K562 (cell line): ENCODE results near the gene PRICKLE2. TPM values are rescaled to one million over a fixed set of nuclear protein-coding genes. Genes with fewer than 3 reads are reported as not detected.

Source experiments
- ATAC-seq: fragments of 200-7000 bp; cut with Tn5 transposase; 3 replicates; pipeline ENCODE4 v1.9.1; 2020; ENCODE audit warnings: moderate library complexity
- BruUV-seq: library from RNA; stranded (reverse); fragments of 400-500 nt; replicated peaks from 2 replicates; lab custom pipeline; 2021; lab: Mats Ljungman, UMichigan
- CTCF ChIA-PET: fragments of 300-600 bp; formaldehyde crosslinking; extraction: SDS; loops from one replicate; lab custom pipeline; 2021; ENCODE audit warnings: low intra/inter-chr PET ratio; lab: Yijun Ruan, JAX
- POLR2A ChIA-PET: fragments of 300-600, 350-650 bp; sonication (Branson Sonifier 250); formaldehyde crosslinking; extraction: SDS; loops from one replicate; lab custom pipeline; 2021; ENCODE audit warnings: antibody characterized with exemption, inconsistent platforms; lab: Yijun Ruan, JAX
- DNase-seq, 4 experiments: peaks; one replicate each; pipeline versions ENCODE4 v3.0.0 to v3.0.0-alpha.2; 2011 to 2018; ENCODE audit warnings: low spot score in 3 of 4, mixed read lengths in 3 of 4; ENCODE audit errors: extremely low read depth in 1 of 4
- FAIRE-seq: peaks from 2 replicates; lab custom pipeline; 2011; peaks lifted over from hg19 to GRCh38; lab: Jason Lieb, UNC
- H2AFZ ChIP-seq: 2 replicates; pipeline ENCODE4 v1.6.0; 2011; ENCODE audit warnings: low read depth, low read length, control low read depth, inconsistent platforms
- H3K27ac ChIP-seq: fragments of 200-600 bp; 3 replicates; pipeline ENCODE4 v1.8.0; 2011; ENCODE audit warnings: low read depth, mild to moderate bottlenecking, control low read depth, inconsistent platforms, low read length, moderate library complexity, mixed read lengths; ENCODE audit errors: extremely low read depth
- H3K27me3 ChIP-seq, 2 experiments: fragments of 300-600 bp in 1 of 2; 2 replicates in 1 of 2; 3 replicates in 1 of 2; pipeline versions ENCODE4 v1.6.0 to v1.8.0; 2011; ENCODE audit warnings: inconsistent platforms in 2 of 2, low read length in 2 of 2, mild to moderate bottlenecking in 1 of 2, mixed read lengths in 1 of 2, moderate library complexity in 1 of 2; ENCODE audit not compliant: control insufficient read depth in 2 of 2, insufficient read depth in 2 of 2
- H3K36me3 ChIP-seq: fragments of 300-600 bp; 3 replicates; pipeline ENCODE4 v1.8.0; 2011; ENCODE audit warnings: mild to moderate bottlenecking, low read length, inconsistent platforms; ENCODE audit not compliant: control insufficient read depth, insufficient read depth
- H3K4me1 ChIP-seq, 2 experiments: fragments of 200-600 bp in 1 of 2; replicated peaks in 1 of 2; 2 replicates in 1 of 2; 3 replicates in 1 of 2; pipeline versions ENCODE4 v1.5.1 to v1.8.0; 2011; ENCODE audit warnings: inconsistent platforms in 2 of 2, low read length in 2 of 2, mild to moderate bottlenecking in 1 of 2, mixed read lengths in 1 of 2, moderate library complexity in 1 of 2; ENCODE audit not compliant: control insufficient read depth in 2 of 2, insufficient read depth in 2 of 2
- H3K4me2 ChIP-seq: 2 replicates; pipeline ENCODE4 v1.6.1; 2011; ENCODE audit warnings: low read length, control low read depth, inconsistent platforms, mixed read lengths; ENCODE audit not compliant: insufficient read depth
- H3K4me3 ChIP-seq: fragments of 200-600 bp; sonication (generic), shearing (Covaris generic); 2 replicates; pipeline ENCODE4 v1.5.1; 2016; ENCODE audit warnings: control low read depth, inconsistent platforms
- H3K79me2 ChIP-seq: fragments of 200-600 bp; 3 replicates; pipeline ENCODE4 v1.8.0; 2011; ENCODE audit warnings: low read length, inconsistent platforms; ENCODE audit not compliant: control insufficient read depth, insufficient read depth
- H3K9ac ChIP-seq, 2 experiments: 2 replicates each; pipeline versions ENCODE4 v1.6.0 to v1.6.1; 2011; ENCODE audit warnings: low read depth in 2 of 2, low read length in 2 of 2, control low read depth in 1 of 2, inconsistent platforms in 1 of 2, mild to moderate bottlenecking in 1 of 2, mixed read lengths in 1 of 2; ENCODE audit not compliant: insufficient read depth in 1 of 2
- H3K9me1 ChIP-seq: one replicate; pipeline ENCODE4 v1.6.0; 2011; ENCODE audit warnings: inconsistent platforms, mild to moderate bottlenecking, low read length, moderate library complexity; ENCODE audit not compliant: control insufficient read depth, insufficient read depth
- H3K9me3 ChIP-seq: replicated peaks from 2 replicates; pipeline ENCODE4 v1.5.1; 2011; ENCODE audit warnings: low read depth, low read length, inconsistent platforms; ENCODE audit not compliant: control insufficient read depth, insufficient read depth
- H4K20me1 ChIP-seq: replicated peaks from 2 replicates; pipeline ENCODE4 v1.6.1; 2011; ENCODE audit warnings: low read length, inconsistent platforms, mixed read lengths; ENCODE audit not compliant: control insufficient read depth, insufficient read depth
- LEF1 ChIP-seq: fragments of 450-650 bp; IDR thresholded peaks from 2 replicates; pipeline ENCODE4 v1.6.1; 2016; ENCODE audit warnings: mild to moderate bottlenecking
- MCM5 ChIP-seq: fragments of 450-650 bp; IDR thresholded peaks from 2 replicates; pipeline ENCODE4 v1.6.1; 2016; ENCODE audit warnings: low read depth
- SIN3A ChIP-seq, 2 experiments: fragments of 150-350 bp in 1 of 2; IDR thresholded peaks; 2 replicates each; pipeline ENCODE4 v1.6.1; 2011 to 2016; ENCODE audit warnings: borderline replicate concordance in 2 of 2, low read depth in 2 of 2, low read length in 2 of 2, mild to moderate bottlenecking in 2 of 2, moderate library complexity in 2 of 2; ENCODE audit not compliant: control insufficient read depth in 1 of 2
- TARDBP ChIP-seq: fragments of 450-650 bp; IDR thresholded peaks from 2 replicates; pipeline ENCODE4 v1.6.1; 2016
- YBX1 ChIP-seq: fragments of 450-650 bp; IDR thresholded peaks from 2 replicates; pipeline ENCODE4 v1.7.1; 2016; ENCODE audit warnings: mild to moderate bottlenecking
- WGBS: fragments of 100-300 bp; shearing (Covaris generic); methylation state at CpG from one replicate; pipeline ENCODE4 v1.1.6; 2016; ENCODE audit warnings: low coverage, mixed read lengths; ENCODE audit not compliant: insufficient coverage; ENCODE audit errors: missing lambda C conversion rate; 5-methylcytosine and 5-hydroxymethylcytosine counted together
- in situ Hi-C: fragments of 300-500 bp; cut with MboI; formaldehyde crosslinking; loops from 4 replicates; pipeline ENCODE4 v1.15.0; 2018; ENCODE audit warnings: inconsistent platforms, mixed read lengths
- intact Hi-C: fragments of 100-400 bp; cut with micrococcal nuclease; formaldehyde crosslinking; loops from 2 replicates; pipeline ENCODE4 v1.14.2; 2022
- polyA plus RNA-seq, 8 experiments: library from polyadenylated mRNA; depleted of rRNA in 4 of 8; stranded (reverse) in 5 of 8; unstranded in 3 of 8; fragments of >200 nt; fragmentation: Nextera tagmentation in 2 of 8; fragmentation: Illumina TruSeq in 1 of 8; extraction: Ambion mirVana in 2 of 8; extraction: Trizol in 1 of 8; gene quantifications; 2 replicates each; pipeline versions ENCODE4 v1.2.1 to v1.2.3, GENCODE V29; 2011 to 2014; ENCODE audit warnings: inconsistent platforms in 1 of 8, missing spikeins in 1 of 8
- total RNA-seq, 7 experiments: library from RNA; depleted of rRNA in 6 of 7; stranded (reverse); fragments of >200 nt in 6 of 7; fragmentation: Illumina TruSeq in 2 of 7; extraction: Trizol in 2 of 7; gene quantifications; 2 replicates each; pipeline versions ENCODE4 v1.2.1 to v1.2.3, GENCODE V29; 2011 to 2021; ENCODE audit warnings: low replicate concordance in 1 of 7
- TF ChIP-seq, protein P1 (sequence below), 3 experiments: fragments of 200-800 bp in 1 of 3; fragments of 250-450 bp in 1 of 3; fragments of 450-650 bp in 1 of 3; sonication (Bioruptor Pico) in 1 of 3; sonication (Bioruptor generic) in 1 of 3; formaldehyde crosslinking in 1 of 3; IDR thresholded peaks; 2 replicates each; pipeline versions ENCODE4 v1.6.1 to v1.8.0; 2016 to 2022; ENCODE audit warnings: mild to moderate bottlenecking in 2 of 3, missing genetic modification characterization in 2 of 3, missing compliant biosample characterization in 1 of 3, moderate library complexity in 1 of 3
- TF ChIP-seq, protein P2 (sequence below): fragments of 200-400 bp; formaldehyde crosslinking; IDR thresholded peaks from 2 replicates; pipeline ENCODE4 v1.6.1; 2017; ENCODE audit warnings: mild to moderate bottlenecking, low read depth, low read length, moderate library complexity
- TF ChIP-seq, protein P3 (sequence below): sonication (generic); IDR thresholded peaks from 2 replicates; pipeline ENCODE4 v1.6.1; 2016
- TF ChIP-seq, protein P4 (sequence below): fragments of 250-450 bp; sonication (Bioruptor Pico); IDR thresholded peaks from 2 replicates; pipeline ENCODE4 v1.4.0; 2020; ENCODE audit warnings: mild to moderate bottlenecking, moderate library complexity

The PRICKLE2 gene
- total and polyA plus RNA-seq, 9 of the 15 experiments (the other 6 are each of a cell fraction or from before 2014, with no cell fraction given): 0.07 to 0.09 TPM; not detected in 7

DNA sequence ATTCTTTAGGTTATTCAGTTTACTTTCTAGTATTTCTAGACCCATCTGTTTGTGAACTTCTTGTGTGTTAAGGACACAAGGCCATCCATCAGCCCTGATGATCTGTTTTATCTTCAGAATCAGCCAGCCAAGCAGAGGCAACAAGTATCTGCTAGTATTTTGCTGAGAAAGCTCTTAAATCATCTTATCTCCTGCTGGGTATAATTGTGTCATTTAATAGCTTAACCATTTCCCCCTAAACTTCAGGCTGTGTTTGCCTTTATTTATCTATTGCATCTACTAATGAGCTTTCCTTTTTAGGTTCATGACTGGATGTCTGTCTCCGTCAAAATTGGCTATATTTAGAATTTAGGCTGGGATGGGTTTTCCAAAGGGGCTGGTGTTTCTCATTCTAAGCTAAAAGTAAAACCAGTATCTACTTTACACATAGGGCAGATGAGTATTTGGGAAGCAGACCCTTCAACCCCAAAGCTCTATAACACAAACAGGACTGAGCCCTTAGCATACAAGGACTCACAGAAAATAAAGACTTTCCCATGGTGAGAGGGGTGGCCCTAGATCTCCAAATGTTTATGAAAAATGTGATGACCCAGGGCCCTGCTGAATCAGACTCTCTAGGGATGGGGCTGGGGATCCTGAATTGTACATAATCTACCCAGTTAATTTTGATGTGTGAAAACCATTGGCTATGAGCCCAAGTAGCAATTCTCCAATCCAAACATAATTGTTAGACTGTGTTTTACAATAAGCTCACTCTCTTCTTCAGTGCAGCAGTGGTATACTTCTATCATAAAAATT lies 136.7 kb downstream of the PRICKLE2 start:
- WGBS: 0% methylated on average over 1 of the region's 1 CpG
- H3K36me3 ChIP-seq: no peaks in the 10 kb centered on the region
- CTCF ChIA-PET: no interaction called here
- TF ChIP-seq YBX1: no peak
- TF ChIP-seq MCM5: no peak
- TF ChIP-seq TARDBP: no peak
- TF ChIP-seq, protein P1, sequence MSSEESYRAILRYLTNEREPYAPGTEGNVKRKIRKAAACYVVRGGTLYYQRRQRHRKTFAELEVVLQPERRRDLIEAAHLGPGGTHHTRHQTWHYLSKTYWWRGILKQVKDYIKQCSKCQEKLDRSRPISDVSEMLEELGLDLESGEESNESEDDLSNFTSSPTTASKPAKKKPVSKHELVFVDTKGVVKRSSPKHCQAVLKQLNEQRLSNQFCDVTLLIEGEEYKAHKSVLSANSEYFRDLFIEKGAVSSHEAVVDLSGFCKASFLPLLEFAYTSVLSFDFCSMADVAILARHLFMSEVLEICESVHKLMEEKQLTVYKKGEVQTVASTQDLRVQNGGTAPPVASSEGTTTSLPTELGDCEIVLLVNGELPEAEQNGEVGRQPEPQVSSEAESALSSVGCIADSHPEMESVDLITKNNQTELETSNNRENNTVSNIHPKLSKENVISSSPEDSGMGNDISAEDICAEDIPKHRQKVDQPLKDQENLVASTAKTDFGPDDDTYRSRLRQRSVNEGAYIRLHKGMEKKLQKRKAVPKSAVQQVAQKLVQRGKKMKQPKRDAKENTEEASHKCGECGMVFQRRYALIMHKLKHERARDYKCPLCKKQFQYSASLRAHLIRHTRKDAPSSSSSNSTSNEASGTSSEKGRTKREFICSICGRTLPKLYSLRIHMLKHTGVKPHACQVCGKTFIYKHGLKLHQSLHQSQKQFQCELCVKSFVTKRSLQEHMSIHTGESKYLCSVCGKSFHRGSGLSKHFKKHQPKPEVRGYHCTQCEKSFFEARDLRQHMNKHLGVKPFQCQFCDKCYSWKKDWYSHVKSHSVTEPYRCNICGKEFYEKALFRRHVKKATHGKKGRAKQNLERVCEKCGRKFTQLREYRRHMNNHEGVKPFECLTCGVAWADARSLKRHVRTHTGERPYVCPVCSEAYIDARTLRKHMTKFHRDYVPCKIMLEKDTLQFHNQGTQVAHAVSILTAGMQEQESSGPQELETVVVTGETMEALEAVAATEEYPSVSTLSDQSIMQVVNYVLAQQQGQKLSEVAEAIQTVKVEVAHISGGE (CRISPR knock-in tag; IDR thresholded peaks at IDR 0.05): no peak; a peak in 2 of 6 replicates
- TF ChIP-seq, protein P2, sequence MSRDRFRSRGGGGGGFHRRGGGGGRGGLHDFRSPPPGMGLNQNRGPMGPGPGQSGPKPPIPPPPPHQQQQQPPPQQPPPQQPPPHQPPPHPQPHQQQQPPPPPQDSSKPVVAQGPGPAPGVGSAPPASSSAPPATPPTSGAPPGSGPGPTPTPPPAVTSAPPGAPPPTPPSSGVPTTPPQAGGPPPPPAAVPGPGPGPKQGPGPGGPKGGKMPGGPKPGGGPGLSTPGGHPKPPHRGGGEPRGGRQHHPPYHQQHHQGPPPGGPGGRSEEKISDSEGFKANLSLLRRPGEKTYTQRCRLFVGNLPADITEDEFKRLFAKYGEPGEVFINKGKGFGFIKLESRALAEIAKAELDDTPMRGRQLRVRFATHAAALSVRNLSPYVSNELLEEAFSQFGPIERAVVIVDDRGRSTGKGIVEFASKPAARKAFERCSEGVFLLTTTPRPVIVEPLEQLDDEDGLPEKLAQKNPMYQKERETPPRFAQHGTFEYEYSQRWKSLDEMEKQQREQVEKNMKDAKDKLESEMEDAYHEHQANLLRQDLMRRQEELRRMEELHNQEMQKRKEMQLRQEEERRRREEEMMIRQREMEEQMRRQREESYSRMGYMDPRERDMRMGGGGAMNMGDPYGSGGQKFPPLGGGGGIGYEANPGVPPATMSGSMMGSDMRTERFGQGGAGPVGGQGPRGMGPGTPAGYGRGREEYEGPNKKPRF: no peak
- no peak for TF ChIP-seq LEF1
- TF ChIP-seq, protein P3, sequence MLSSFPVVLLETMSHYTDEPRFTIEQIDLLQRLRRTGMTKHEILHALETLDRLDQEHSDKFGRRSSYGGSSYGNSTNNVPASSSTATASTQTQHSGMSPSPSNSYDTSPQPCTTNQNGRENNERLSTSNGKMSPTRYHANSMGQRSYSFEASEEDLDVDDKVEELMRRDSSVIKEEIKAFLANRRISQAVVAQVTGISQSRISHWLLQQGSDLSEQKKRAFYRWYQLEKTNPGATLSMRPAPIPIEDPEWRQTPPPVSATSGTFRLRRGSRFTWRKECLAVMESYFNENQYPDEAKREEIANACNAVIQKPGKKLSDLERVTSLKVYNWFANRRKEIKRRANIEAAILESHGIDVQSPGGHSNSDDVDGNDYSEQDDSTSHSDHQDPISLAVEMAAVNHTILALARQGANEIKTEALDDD: no peak
- TF ChIP-seq SIN3A (IDR thresholded peaks at IDR 0.05; ENCODE audit: borderline replicate concordance in 2 of 2, control insufficient read depth in 1 of 2, low read depth in 2 of 2, low read length in 2 of 2): no peak
- TF ChIP-seq, protein P4, sequence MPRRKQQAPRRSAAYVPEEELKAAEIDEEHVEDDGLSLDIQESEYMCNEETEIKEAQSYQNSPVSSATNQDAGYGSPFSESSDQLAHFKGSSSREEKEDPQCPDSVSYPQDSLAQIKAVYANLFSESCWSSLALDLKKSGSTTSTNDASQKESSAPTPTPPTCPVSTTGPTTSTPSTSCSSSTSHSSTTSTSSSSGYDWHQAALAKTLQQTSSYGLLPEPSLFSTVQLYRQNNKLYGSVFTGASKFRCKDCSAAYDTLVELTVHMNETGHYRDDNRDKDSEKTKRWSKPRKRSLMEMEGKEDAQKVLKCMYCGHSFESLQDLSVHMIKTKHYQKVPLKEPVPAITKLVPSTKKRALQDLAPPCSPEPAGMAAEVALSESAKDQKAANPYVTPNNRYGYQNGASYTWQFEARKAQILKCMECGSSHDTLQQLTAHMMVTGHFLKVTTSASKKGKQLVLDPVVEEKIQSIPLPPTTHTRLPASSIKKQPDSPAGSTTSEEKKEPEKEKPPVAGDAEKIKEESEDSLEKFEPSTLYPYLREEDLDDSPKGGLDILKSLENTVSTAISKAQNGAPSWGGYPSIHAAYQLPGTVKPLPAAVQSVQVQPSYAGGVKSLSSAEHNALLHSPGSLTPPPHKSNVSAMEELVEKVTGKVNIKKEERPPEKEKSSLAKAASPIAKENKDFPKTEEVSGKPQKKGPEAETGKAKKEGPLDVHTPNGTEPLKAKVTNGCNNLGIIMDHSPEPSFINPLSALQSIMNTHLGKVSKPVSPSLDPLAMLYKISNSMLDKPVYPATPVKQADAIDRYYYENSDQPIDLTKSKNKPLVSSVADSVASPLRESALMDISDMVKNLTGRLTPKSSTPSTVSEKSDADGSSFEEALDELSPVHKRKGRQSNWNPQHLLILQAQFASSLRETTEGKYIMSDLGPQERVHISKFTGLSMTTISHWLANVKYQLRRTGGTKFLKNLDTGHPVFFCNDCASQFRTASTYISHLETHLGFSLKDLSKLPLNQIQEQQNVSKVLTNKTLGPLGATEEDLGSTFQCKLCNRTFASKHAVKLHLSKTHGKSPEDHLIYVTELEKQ (CRISPR knock-in tag): no peak

More for the DNA sequence above, 136.7 kb downstream of the PRICKLE2 start:
- Histone ChIP-seq H3K27ac (no peak overlapping the region), H3K4me3 (no peak overlapping the region), H3K9me1 (no peaks in the 10 kb centered on the region), H2AFZ (no peak overlapping the region), H3K4me2 (no peak overlapping the region), H3K9ac (no peak overlapping the region), H3K4me1 (no peaks in the 10 kb centered on the region), H3K9me3 (no peaks in the 10 kb centered on the region), H3K27me3 (no peaks in the 10 kb centered on the region), H3K79me2 (no peaks in the 10 kb centered on the region), H4K20me1 (no peaks in the 10 kb centered on the region)
- intact Hi-C loops (no loop called here), in situ Hi-C loops (no loop called here)
- POLR2A ChIA-PET: interaction anchor here (0.6 to 1.4 kb wide), 2 partner anchors 17 to 44 kb away, joined by 3 to 5 read pairs; no protein-coding TSS in a partner anchor
- FAIRE-seq: no peak
- no TSS peak for BruUV-seq
- DNase-seq: no peak
- ATAC-seq: no peak
